ENCODE measurements around the gene IMPG2.

Gene IMPG2

DNA sequence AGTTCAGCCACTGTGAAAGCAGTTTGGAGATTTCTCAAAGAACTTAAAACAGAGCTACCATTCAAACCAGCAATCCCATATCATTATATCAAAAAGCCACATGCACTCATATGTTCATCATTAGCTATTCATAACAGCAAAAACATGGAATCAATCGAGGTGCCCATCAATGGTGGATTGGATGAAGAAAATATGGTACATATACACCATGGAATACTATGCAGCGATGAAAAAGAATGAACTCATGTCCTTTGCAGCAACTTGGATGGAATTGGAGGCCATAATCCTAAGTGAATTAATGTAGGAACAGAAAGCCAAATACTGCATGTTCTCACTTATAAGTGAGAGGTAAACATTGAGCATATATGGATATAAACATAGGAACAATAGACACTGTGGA, 32.1 kb downstream of the IMPG2 start:
- no peak for TF ChIP-seq GATA3 (IDR thresholded peaks at IDR 0.05; ENCODE audit: low read depth, low read length)
- no peak for TF ChIP-seq GATA2 (IDR thresholded peaks at IDR 0.05; ENCODE audit: low read depth, low read length)

DNA sequence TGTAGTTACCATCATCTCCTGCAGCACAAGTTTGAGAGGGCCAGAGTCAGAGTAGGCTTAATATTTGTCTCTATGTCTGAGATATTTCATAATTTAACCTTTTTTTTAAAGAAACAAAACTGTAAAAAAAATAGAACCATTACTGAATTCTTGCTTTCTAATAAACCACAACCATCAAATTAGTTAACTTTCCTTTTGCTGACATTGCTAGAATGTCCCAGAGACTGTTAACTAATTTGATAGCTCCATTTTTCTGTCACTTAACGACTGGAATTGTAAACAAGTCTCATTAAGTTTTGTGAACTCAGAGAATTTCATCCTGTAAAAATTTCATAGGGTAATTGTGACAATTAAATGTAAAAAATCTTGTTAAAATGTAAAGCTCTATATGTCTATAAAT, 35.6 kb downstream of the IMPG2 start:
- TF ChIP-seq GATA2 (IDR thresholded peaks at IDR 0.05; ENCODE audit: low read depth, low read length), result no peak
- no peak for TF ChIP-seq GATA3 (IDR thresholded peaks at IDR 0.05; ENCODE audit: low read depth, low read length)

DNA sequence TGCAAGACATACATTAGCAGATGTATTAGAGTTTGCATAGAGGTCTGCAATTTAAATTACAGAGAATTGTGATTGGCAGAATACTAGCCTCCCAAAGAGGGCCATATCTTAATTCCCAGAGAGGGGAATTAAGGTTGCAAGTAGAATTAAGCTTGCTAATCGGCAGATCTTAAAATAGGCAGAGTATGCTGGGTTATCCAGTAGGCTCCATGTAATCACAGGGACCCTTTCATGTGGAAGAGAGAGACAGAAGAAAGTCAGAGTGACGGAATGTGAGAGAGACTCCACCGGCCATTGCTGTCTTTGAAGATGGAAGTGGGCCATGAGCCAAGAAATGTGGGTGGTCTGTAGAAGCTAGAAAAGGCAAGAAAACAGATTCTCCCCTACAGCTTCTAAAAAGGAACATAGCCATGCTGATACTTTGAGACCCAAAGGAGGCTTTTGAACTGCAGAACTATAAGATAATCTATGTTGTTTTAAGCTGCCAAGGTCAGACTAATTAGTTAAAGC, 38.8 kb downstream of the IMPG2 start:
- TF ChIP-seq GATA2 (IDR thresholded peaks at IDR 0.05; ENCODE audit: low read depth, low read length), result no peak
- TF ChIP-seq GATA3 (IDR thresholded peaks at IDR 0.05; ENCODE audit: low read depth, low read length), result no peak

DNA sequence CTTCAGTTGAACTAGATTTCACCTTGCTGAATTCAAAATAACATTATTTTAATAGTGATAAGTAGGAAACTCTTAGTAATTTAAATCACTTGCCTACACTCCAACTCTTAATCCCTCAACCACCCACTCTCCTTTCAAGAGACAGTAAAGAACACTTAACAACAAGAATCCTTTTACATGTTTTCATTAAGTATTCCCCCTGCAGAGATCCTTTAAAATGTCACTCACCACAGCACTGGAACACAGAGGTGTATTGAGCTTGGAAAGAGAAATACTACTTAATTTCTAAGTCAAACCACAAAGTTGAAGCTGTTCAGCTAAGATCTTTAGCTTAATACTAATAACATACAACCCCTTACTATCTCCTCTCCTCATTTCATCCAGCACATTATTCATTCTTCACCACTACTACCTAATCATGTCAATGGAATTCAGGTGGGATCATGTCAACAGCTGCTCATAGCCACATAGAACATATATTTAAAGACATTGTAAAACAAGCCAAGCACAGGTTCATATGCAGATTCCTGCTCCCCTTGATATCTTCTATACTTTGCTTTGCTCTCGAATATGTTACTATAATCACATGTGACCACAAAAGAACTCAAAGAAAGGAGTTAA, 40.5 kb downstream of the IMPG2 start:
- TF ChIP-seq GATA2 (IDR thresholded peaks at IDR 0.05; ENCODE audit: low read depth, low read length) (no peak), GATA3 (IDR thresholded peaks at IDR 0.05; ENCODE audit: low read depth, low read length) (no peak)

DNA sequence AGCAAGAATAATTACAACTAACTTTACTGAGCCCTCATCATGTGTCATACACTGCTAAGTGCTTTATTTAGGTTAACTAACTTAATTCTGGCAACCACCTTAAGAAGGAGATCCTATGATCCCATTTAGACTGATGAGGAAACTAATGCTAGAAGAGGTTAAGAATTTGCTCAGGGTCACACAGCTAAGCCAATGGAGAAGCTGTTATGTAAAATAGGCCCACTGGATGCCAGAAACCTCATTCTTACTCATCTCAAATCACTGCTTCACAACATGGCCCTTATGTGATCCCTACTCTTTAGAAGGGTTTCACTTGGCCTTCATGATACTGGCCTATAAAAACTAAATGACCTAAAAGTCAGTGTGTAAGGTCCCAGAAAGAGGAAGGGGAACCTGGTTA, 41.2 kb downstream of the IMPG2 start:
- no peak for TF ChIP-seq GATA2 (IDR thresholded peaks at IDR 0.05; ENCODE audit: low read depth, low read length)
- TF ChIP-seq GATA3 (IDR thresholded peaks at IDR 0.05; ENCODE audit: low read depth, low read length), result no peak

DNA sequence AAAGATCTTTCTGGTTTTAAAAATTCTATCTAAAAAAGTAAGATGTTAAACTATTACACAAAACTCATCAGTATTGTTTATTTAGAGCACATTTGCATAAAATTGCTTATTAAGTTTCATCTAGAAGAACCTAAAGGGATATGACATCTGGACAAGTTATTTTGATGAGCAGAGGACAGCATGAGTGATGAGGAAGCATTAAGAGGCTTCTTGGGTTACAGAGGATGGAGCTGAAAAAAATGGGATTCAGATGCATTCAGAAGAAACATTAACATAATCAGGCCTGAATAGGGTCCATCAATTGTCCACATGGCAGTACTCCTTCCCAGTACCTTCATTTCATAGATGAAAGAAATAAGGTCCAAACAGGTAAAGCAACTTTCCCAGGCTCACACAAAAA, 41.6 kb downstream of the IMPG2 start:
- TF ChIP-seq GATA2 (IDR thresholded peaks at IDR 0.05; ENCODE audit: low read depth, low read length) (no peak), GATA3 (IDR thresholded peaks at IDR 0.05; ENCODE audit: low read depth, low read length) (no peak)

DNA sequence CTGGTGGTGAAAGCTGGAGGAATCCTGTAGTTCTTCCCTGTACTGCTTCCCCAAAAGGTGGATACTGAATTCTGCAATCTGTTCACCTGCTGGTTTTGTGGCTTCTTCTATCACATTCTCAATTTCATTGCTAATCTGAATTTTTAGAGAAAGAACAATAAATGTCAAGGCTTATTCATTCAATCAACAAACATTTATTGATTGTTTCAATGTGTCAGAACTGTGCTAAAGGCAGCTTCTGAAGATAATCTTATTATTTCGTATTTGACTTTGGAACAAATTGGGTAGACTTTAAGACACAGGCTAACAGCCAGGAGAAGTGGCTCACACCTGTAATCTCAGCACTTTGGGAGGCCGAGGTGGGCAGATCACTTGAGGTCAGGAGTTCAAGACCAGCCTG, 46.8 kb downstream of the IMPG2 start:
- TF ChIP-seq GATA2 (IDR thresholded peaks at IDR 0.05; ENCODE audit: low read depth, low read length) (no peak), GATA3 (IDR thresholded peaks at IDR 0.05; ENCODE audit: low read depth, low read length) (no peak)

DNA sequence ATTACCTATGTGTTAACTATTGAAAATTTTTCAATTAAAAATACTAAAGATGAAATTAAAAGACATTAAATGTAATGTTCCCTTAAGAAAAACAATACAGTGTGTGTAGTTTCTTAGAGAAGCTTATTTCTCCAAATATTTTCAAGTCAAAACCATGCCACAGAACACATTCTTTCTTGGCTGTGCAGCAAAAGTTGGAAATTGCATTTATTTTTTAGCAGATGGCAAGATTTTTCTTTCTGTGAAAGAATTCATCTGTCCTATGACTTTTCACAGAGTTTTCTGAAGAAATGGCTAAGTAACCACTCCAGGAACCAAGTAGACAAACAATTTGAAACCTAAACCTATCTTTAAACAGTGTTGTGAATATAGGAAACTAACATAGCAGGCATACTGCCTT, 47.2 kb downstream of the IMPG2 start:
- TF ChIP-seq GATA2 (IDR thresholded peaks at IDR 0.05; ENCODE audit: low read depth, low read length) (no peak), GATA3 (IDR thresholded peaks at IDR 0.05; ENCODE audit: low read depth, low read length) (no peak)

DNA sequence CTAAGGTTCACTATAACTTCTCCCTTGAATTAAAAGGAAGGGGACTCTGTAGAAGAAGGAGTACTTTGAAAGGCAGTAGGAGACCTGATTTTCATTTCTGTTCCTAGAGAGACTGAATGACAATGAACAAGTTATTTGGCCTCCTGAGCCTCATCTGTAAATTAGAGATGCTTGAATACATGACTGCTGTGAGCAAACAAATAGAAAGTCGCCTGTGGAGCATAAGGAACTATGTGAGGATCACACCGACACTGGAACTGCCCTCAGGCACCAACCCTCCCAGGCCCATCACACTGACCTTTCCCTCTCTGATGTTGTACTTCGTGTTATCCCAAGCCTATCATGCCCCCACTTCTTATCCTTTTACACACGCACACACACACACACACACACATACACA, 48.6 kb downstream of the IMPG2 start:
- TF ChIP-seq GATA2 (IDR thresholded peaks at IDR 0.05; ENCODE audit: low read depth, low read length) (no peak), GATA3 (IDR thresholded peaks at IDR 0.05; ENCODE audit: low read depth, low read length) (no peak)

DNA sequence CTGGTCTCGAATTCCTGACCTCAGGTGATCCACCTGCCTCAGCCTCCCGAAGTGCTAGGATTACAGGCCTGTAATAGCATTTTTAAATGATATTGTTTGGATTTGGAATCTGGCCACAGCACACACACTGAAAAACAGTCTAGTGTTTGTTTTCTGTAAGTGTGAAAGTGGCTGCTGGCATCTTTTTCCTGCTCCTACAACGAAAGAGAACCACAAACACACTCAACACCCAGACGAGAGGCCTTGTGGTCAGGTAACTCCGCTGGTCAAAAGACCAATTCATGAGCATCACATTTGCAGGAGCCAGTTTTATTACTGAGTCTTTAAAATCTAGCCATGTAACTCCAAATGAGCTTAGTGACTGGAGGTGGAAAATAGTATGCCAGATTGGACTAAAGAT, 50.2 kb downstream of the IMPG2 start:
- TF ChIP-seq GATA2 (IDR thresholded peaks at IDR 0.05; ENCODE audit: low read depth, low read length) (no peak), GATA3 (IDR thresholded peaks at IDR 0.05; ENCODE audit: low read depth, low read length) (no peak)

DNA sequence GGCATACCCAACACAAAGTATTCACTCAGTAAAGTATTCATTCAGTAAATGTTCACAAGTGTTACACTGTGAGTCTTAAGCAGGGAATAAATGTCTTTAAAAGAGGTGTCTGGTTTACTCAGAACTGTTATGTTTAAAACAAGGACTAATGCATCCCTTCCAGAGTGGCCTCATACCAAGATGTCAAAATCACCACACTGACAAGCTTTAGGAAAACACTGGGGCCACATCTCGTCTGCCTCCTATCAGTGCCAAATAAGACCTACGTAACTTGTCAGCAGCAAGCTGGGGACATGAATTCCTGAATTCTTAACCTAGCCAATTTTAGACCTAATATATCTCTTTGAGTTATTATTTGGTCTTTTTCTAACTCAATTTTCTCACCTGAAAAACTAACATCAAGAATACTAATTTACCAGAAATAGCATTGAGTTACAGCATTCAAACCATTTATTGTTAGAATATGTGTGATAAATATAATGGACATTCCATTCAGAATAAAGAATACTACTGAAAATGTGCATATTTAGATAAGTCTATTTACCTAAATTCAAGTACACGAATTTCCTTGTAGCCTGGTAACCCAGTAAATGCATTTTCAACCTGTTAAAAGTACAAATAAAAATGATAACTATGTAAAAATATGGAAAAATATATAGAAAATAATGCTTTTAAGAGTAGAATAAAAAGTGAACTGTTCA, 51.3 kb downstream of the IMPG2 start:
- TF ChIP-seq GATA2 (IDR thresholded peaks at IDR 0.05; ENCODE audit: low read depth, low read length) (no peak), GATA3 (IDR thresholded peaks at IDR 0.05; ENCODE audit: low read depth, low read length) (no peak)

DNA sequence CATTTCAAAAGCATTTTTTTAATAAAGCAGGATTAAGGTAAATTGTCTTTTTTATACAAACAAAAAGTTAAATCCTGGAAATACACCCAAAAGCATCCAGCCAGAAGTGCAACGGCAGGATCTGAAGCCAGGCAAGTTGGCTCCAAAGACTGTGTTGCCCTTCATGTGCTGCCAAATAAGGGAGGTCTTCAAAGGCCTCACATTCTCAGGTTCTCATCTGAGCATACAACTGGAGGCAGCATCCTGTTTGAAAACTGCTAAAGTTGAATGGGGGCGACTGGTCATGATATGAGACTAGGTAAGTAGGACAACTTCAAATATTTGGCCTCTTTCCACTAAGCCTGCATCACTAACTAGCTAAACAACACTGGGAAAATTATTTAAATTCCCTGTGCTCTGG, 52.2 kb downstream of the IMPG2 start:
- TF ChIP-seq GATA2 (IDR thresholded peaks at IDR 0.05; ENCODE audit: low read depth, low read length) (no peak), GATA3 (IDR thresholded peaks at IDR 0.05; ENCODE audit: low read depth, low read length) (no peak)

DNA sequence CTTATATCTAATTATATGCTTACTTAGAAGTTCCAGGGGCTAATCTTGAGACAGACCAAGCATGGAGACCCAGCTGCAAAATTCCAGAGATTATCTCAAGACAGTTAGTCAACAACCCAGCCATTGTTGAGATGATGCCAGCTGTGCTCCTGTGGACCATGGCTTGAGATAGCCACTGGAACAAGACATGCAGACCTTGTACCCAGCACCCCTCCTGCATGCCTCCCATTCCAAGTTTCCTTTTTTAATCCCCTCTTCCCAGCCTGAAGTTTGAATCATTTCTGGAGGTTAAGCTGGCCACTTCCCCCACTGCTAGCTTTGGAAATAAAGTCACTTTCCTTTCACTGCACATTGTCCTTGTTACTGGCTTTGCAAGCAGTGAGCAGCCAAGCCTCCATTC, 53.8 kb downstream of the IMPG2 start:
- TF ChIP-seq GATA3 (IDR thresholded peaks at IDR 0.05; ENCODE audit: low read depth, low read length), result no peak
- no peak for TF ChIP-seq GATA2 (IDR thresholded peaks at IDR 0.05; ENCODE audit: low read depth, low read length)

DNA sequence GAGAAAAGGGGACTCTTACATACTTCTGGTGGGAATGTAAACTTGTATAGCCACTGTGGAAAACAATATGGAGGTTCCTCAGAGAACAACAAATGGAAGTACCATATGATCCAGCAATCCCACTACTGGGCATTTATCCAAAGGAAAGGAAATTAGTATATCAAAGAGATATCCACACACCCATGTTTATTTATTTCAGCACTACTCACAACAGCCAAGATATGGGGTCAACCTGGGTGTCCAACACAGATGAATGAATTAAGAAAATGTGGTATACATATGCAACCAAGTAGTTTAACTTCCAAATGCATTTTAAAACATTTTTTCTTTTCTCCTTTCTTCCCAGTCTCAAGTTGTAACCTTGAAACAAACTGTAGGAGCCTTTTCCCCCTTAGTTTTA, 54.3 kb downstream of the IMPG2 start:
- TF ChIP-seq GATA2 (IDR thresholded peaks at IDR 0.05; ENCODE audit: low read depth, low read length), result no peak
- TF ChIP-seq GATA3 (IDR thresholded peaks at IDR 0.05; ENCODE audit: low read depth, low read length), result no peak

Data from SH-SY5Y (cell line).